SW480 (cell line): ENCODE results near the gene PACSIN3.

ENCODE experiments used
- DNase-seq: peaks from one replicate; pipeline ENCODE4 v3.0.0-alpha.2; 2016; ENCODE audit warnings: low spot score

PACSIN3 gene

DNA sequence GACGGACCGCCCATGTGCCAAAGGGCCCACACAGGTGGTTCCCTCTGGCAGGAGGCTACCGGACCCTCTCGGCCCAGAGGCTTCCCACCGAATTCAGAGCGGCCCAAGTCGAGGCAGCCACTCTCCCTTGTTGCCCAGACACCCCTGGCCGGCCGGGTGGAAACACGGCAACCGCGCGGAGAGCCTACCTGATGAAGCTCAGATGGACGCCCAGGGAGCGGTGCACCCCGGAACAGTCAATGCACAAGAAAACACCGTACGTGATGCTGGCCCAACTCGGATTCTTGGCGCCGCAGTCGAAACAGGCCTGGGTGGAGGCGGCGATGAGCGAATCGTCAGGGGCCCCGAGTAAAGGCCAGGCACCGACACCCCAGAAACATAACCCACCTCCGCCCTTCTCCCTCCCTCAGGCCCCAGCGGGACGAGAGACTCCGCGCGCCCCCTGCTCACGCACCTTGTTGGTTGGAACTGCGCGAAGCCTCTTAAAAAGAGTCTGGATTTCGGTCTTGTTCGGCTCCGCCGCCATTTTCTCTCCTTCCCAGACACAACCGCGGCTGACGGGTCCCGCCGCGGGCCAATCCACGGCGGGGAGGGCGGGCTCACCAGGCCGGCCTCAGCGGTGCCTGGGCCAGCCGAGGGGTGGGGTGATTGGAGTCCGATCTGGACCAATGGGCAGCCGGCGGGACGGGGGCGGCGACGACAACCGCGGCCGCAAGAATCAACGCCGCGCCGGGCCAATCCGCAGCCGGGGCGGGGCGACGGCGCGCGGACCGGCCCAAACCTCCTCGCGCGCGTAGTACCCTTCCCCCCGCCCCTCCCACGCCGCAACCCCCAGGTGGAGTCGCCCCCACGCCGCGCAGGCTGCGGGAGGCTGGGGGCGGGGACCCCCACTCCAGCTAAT is 9.7 kb downstream of the PACSIN3 start, which contains the start of gene ARFGAP2:
TSS of gene ARFGAP2 (minus strand) at position 552 of the 901 bp plus-strand sequence. CDS start at position 526, 26 bp downstream.
- DNase-seq: peak; percentile 93

DNA sequence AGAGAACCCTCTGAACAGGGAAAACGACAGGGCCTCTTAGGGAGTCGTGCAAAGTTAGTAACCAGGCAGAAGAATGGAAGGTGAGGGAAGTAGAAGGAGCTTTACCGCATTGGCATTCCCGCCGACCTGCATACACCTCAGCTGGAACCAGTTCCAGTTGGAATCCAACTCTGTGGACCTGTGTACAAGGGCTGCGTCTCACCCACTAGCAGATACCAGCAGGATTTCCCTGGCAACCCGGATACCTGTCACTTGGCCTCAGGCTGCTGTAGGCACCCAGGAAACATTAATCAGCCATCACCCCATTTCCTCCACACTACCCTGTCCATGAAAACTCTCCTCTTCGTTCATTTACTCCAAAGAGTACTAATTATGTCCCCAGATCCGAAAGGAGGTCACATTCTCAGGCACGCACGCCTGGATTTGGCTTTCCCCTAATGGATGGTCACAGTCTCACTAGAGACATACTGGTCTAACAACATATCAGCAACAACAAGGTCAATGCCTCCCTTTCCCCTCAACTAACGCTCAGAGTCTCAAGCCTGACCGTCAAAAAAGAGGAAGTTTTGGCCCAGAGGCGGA is 10.4 kb downstream of the PACSIN3 start:
- no peak for DNase-seq

DNA sequence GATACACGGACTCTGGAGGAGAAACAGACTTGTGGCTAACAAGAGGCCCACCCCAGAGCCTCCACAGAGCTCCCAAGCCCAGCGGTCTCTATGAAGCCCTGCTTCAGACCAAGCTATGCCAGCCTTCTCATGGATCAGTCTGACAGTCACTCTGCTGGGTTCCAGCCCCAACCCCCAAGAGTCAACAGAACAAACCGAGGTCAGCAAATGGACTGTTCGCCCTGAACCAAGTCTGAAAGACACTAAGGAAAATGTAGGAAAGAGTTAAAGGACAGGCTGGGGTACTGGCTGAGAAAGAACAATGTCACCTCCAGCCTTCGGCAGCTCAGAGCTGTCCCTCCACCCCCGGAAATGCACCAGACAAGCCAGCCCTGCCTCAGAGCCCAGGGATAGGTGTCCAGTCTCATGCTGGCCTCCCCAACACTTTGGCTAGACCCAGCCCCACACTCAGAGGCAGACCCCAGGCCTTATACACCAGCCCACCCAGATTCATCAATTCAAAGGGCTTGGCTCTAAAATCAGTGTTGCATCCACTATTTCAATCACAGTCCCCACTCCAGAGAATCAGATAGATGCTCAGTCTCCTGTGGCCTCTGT is 13.4 kb downstream of the PACSIN3 start:
- DNase-seq: no peak

DNA sequence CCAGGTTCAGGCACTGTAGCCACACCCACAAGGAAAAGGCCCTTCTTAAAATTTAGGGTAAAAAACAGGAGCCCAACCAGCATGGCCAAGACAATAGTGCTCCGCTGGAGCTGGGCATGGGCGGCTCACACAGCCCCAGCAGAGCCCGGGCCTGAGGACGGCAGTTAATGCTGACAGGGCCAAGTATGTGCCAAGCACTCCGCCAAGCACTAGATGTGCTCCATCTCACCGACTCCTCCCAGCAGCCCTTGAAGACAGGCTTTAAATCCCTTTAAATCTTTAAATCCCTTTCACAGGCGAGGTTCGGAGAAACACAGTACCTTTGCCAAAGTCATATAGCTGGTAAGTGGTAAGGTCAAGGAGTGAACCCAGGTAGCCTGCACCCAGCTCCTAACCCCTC is 14.4 kb downstream of the PACSIN3 start:
- no peak for DNase-seq

DNA sequence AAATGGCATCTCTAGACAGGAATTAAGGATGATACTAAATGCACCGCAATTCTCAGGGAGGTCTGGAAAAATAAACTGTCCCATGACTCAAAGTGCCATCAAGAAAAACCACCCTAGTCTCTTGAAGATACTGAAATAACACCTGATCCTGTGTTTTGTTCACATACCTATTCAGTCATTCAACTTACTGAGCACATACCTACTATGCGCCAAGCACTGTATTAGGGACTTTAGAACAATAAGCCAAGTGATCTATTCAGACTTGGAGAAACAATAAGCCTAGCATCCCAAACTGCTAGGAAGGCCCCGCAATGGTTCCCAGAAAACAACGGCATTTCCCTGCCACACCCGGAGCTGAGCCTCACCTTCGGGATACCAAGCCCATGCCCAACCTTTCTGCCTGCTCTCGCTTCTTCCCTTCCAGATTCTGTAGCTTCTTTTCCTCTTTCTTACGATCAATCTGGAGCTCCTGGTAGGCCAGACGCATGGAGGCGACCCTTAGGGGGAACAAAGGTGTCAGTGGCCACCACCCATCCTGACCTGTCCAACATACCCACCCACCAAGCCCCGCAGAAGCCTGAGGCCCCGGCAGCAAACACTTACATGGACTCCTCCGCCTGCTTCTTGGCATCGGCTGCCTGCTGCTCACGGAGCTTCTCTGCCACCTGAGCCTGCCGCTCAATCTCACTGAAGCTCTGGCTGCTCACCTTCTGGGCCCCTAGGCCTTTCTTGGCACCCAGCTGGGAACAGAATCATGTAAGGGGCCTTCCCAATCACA is 15.0 kb downstream of the PACSIN3 start:
- no peak for DNase-seq

DNA sequence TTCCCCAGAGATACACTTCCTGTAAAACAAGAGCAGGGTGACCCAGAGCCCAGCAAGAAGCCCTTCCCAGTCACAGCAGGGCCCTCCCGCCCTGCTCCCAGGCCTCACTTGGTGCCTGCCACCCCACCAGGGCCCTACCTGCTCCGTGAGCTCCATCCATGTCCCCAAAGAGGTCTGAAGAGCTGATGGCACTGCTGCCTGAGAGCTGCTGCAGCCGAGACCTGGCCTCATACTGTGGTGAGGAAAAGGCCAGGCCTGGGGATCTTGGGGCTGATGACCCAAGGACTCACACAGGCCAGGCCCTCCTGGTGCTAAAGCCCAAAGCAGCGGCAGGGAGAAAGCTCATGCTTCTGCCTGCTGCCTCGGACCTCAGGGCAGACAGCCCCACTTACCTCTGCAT is 19.9 kb downstream of the PACSIN3 start:
- DNase-seq: no peak

DNA sequence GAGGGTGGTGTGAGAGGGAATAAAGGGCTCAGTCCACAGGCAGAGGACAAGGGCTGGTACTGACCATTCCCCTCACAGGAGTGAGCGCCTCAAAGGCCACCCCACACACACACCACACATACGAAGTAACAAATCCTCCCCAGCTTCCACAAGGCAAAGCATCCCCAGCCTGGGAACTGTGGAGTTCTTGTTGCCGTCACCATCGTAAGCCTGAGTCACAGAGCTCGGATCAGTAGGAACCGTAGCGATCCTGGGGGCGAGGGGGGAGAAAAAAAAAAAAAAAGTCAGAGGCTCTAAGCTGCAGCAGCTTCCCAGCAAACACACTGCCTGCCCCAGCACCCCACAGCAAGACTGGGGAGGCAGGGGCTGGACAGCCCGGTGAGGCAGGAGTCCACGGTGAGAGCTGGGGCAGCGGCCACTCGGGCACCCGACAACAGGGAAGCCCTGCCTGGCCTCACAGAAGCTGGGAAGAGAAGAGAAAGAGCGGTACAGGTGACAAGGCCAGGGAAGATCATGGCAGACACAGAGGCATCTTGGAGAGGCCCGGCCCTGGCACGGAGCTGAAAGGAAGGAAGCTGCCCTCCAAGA is 20.9 kb downstream of the PACSIN3 start:
- no peak for DNase-seq

DNA sequence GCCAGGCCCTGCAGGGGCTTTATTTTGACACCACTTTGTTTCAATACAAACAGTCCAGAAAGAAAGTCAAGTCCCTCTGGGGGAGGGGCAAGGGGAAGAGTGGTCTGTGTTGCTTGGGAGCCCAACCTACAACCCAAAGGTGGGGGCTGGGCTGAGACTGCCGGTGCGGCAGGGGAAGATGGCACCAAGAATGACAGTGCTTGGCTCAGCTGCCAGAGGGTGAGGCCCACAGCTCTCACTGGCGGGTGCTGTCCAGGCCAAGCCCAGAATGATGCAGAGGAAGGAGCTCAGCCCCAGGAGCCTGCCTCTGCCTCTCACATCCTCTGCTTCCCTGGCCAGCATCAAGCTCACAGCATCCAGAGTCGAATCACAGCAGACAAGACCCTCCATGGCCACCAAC is 21.9 kb downstream of the PACSIN3 start:
- no peak for DNase-seq

DNA sequence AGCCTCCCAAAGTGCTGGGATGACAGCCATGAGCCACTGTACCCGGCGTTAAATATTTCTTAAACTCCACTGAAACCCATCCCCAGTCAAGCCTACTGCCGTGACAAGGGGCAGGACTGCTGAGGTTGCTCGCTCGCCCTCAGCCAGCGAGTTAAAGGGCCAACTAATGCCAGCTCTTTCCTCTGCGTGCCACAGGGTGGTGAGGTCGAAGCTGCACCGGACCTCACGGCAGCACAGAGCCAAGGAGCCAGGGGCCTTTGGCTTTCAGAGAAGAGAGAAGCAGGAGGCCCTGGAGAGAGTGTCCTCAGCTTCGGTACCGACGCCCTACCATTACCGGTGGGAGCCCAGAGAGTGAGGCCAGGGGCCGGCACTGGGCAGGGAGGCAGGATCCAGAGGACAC is 22.3 kb downstream of the PACSIN3 start:
- DNase-seq: no peak

DNA sequence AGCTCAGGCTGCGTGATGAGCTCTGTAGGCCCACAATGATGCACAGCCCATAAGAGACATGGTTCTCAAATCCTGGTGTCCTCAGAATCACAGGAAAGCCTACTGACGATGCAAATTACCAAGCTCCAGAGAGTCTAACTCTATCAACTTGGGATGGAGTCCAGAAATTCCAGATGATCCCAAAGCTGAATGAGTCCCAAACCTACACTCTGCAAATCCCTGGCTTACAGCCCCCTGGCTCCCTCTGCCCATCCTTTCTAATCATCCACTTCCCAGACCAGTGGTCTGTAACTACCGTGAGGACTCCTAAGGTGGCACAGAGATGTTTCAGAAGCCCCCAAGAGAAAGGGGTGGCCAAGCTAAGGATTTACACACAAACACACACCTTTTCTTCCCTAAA is 23.0 kb downstream of the PACSIN3 start:
- DNase-seq: no peak

DNA sequence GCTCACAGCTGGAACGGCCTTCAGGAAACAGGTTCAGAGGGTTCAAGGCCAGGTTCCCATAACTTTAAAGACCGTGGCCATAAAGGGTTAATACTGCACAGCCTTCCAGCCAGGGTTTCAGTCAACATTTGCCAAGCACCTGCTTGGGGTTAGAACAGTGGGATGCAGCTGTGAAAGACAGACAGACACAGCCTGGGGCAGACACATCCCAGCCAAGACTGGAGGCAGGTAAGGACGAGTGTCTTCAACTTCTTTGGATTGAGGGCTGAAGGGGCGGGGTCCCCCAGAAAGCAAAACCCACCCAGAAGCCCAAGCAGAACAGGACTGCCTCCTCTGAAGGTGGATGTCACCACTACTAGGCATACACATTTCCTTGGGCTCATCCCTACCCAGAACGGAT is 23.8 kb downstream of the PACSIN3 start:
- no peak for DNase-seq

DNA sequence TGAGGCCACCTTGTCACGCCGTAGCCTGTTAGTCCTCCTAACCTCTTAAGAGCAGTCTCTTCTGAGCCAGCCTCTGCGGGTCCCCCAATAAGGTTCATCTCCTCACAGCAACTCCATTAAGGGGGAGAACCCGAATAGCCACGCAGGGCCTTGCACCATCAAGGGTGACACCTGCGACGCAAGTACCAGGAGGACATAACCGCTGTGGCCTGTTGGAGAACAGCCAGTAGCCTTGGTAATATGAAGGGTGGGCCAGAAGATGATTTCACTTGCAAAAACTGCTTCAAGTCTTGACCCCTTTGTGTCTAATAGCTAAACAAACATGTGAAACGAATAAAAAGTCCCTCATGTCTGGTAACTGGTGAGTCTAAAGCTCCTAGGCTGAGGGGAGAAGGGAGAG is 24.3 kb downstream of the PACSIN3 start:
- no peak for DNase-seq

DNA sequence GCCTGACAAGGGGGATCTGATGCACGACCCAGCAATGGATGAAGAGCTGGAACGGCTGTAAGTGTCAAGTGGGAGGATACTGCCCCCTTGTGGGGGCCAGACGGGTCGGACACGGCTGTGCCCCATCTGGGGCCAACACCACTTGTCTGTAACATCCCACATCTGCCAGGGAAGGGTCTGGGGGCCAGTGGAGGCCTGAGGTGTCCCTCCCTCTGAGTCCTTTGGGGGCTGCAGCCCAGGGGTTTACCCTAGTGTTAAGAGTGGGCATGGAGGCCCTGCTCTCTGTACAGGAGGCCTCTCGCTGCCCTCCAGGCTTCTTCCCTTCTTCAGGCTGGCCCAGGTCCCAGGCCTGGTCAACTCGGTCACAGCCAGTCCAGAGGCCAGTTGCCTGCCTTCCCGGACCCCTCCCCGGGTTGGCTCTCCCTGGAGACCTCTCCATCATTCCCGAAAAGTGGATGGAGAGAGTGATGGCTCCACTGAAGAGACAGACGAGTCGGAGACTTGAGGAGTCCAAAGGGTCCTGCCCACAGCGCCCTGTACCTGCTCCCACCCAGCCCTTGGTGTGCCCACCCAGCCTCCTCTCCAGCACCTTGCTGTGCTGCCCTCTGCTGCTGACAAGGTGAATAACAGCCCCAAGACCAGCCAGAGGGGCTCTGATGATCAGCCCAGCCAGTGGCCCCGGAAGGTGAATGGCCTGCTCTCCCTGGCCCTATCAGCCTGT is 24.9 kb downstream of the PACSIN3 start:
- DNase-seq: peak; percentile 66

DNA sequence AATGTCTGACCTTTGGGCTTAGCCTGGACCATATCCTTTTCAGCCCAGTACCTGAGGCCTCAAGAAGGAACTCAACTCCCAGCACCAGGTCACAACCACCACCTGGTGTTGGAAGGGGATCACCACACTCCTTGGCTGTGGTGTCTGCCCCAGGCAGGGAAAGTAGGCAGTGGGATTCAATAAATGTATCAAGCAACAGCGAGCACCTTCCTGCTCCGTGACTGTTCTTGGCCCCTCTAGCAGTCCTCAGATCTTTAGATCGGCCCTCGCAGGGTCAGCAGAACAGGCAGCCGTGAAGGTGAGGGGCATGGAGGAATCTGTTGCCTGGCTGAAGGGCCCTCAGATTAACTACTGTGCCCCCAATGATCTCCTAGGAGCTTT is 25.5 kb downstream of the PACSIN3 start:
- DNase-seq: no peak

DNA sequence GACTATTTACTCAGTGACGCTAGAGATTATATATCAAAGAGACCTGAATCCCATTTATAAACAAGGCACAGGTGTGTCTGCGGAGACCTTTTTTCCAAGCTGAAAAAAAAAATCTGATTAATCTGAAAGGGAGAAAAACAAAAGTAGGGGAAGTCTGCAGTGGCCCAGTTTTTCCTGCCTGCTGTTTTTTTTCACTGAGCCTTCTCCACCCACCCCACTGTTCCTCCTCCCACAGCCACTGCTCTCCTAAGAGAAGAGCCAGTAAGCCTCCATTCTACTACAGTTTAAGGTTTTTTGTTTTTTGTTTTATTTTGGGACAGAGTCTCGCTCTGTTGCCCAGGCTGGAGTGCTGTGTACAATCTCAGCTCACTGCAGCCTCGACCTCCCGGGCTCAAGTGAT is 28.0 kb downstream of the PACSIN3 start:
- no peak for DNase-seq

DNA sequence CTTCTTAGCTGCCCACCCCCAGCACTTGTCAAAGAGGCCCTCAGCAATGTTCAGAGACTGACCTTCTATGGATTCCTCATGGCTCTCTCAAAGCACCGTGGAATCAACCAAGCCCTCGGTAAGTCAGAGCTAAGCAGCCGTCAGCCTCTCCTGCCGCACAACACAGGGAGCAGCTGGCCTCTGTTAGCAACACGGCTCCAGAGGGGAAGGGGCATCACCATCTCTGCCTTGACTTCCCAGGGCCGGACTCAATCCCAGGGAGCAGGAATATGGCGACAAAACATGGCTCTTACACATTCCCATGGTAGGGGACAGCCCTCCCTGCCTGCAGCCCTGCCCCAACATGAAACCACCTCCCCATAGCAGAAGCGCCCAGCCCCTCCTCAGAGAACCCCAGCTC is 28.4 kb downstream of the PACSIN3 start:
- no peak for DNase-seq

DNA sequence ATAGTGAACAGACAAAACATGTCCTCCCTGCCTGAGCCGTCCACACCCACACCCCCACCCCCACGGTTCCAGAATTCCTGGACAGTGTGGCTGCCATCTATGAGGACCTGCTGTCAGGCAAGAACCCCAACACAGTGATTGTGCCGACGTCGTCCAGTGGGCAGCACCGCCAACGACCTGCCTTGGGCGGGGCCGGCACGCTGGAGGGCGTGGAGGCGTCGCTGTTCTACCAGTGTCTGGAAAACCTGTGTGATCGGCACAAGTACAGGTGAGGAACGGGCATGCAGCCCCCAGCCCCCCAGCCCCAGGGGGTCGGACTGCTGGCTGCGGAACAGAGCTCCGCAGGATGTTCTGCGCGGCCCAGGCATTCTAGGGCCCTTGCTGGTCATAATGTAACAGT is 29.3 kb downstream of the PACSIN3 start:
- DNase-seq: no peak

DNA sequence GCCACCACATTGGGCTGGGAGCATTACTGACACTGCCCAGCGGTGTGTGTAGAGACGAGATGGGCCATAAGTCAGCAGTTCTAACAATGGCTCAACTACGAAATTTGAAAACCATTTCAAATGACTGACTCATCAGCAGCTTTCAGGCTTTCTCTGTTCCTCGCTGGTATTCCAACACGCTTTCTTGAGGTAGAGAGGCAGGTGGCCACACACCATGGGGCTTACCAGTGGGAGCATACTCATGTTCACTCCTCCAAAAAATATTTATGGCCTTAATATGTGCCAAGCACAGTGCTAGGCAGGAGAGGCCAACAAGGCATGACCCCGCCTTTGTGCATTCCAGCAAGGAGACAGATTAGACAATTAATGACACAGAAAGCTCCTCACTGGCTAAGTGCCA is 29.9 kb downstream of the PACSIN3 start:
- no peak for DNase-seq

DNA sequence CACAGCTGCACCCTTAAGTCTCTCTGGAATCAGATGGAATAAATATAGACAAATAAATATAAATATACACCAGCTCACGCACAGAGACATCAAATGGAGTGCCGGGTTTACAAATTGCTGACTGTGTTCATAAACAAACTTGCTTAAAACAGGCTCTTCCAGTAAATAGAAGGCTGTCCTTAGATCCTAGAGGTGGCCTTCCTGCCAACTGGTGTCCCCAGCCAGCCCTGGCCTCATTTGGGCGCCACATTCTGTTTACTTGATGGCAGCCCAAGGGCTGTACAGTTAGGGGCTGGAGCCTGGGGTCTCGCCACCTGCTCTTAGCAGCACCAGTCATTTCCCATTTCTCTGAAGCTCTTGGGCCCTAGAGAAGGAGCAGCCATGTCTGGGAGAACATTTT is 30.4 kb downstream of the PACSIN3 start:
- no peak for DNase-seq

DNA sequence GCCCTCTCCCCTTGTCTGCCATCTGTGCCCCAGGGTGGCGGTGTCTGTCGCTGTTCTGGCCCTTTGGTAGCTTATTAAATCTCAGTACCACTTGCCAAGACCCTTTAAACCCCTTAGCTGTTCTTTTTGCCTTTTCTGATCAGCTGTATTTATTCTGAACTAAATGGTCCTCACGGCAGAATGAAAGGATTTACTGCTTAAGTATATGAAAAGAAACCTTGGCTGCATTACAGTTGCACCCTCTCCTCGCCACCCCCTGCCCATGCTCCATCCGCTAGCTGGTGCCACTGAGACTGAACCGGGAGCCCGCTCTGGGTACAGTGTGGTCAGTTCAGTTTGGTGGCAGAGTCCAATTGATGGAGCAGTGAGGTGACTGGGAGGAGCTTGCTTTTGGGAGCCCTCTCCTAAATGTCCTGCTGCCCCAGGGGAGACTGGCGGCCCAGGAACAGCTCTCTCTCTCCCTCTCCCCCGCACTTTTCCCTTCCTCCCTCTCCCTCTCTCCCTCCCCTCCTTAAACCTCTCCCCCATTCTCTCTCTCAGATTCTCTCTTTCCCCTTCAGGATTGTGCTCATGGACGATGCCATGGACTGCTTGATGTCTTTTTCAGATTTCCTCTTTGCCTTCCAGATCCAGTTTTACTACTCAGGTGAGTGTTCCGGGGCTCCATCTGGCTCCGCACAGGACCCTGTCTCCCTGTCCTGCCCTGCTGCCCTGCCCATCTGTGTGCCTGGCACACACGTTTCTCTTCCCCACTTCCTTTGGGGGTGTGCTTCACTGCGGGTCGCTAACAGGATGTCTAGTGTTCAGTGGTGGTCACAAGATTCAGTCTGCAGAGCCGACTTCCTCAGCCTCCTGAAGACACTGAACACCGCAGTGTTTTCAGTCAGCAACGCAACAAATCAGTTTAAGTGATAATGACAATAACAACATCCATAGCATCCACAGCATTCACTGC is 31.3 kb downstream of the PACSIN3 start:
- no peak for DNase-seq
